Measurements from ENCODE around the gene MIER2.

MIER2 gene

GRCh38 chr19:343941-344624 is 513 bp downstream of the MIER2 start:
- no peak for TF ChIP-seq CTCF (IDR thresholded peaks at IDR 0.05; ENCODE audit: borderline replicate concordance, control extremely low read depth, extremely low read depth, insufficient read depth, missing control alignments)
- in situ Hi-C loops (cut with MboI; ENCODE audit: low sequenced_read_pairs, unreplicated experiment), result no loop called here
- DNase-seq (ENCODE audit: low spot score), result no peak

- TF ChIP-seq CTCF (IDR thresholded peaks at IDR 0.05; ENCODE audit: borderline replicate concordance, control extremely low read depth, extremely low read depth, insufficient read depth, missing control alignments), result no peak
- in situ Hi-C loops (cut with MboI; ENCODE audit: low sequenced_read_pairs, unreplicated experiment), result no loop called here
- no peak for DNase-seq (ENCODE audit: low spot score)
Measured at GRCh38 chr19:343451-343931, 1.1 kb downstream of the MIER2 start.

GRCh38 chr19:342801-343421 is 1.7 kb downstream of the MIER2 start:
- no peak for TF ChIP-seq CTCF (IDR thresholded peaks at IDR 0.05; ENCODE audit: borderline replicate concordance, control extremely low read depth, extremely low read depth, insufficient read depth, missing control alignments)
- no peak for DNase-seq (ENCODE audit: low spot score)

GRCh38 chr19:342128-342455 is 2.5 kb downstream of the MIER2 start:
- in situ Hi-C loops (cut with MboI; ENCODE audit: low sequenced_read_pairs, unreplicated experiment), result no loop called here
- DNase-seq (ENCODE audit: low spot score), result no peak
- TF ChIP-seq CTCF (IDR thresholded peaks at IDR 0.05; ENCODE audit: borderline replicate concordance, control extremely low read depth, extremely low read depth, insufficient read depth, missing control alignments), result no peak

More at GRCh38 chr19:342801-343421, 1.7 kb downstream of the MIER2 start:
- in situ Hi-C loops (cut with MboI; ENCODE audit: low sequenced_read_pairs, unreplicated experiment), result no loop called here

GRCh38 chr19:341386-342127 is 3.0 kb downstream of the MIER2 start:
- TF ChIP-seq CTCF (IDR thresholded peaks at IDR 0.05; ENCODE audit: borderline replicate concordance, control extremely low read depth, extremely low read depth, insufficient read depth, missing control alignments), result no peak
- no peak for DNase-seq (ENCODE audit: low spot score)
- in situ Hi-C loops (cut with MboI; ENCODE audit: low sequenced_read_pairs, unreplicated experiment), result no loop called here

- DNase-seq (ENCODE audit: low spot score), result no peak
- in situ Hi-C loops (cut with MboI; ENCODE audit: low sequenced_read_pairs, unreplicated experiment), result no loop called here
- TF ChIP-seq CTCF (IDR thresholded peaks at IDR 0.05; ENCODE audit: borderline replicate concordance, control extremely low read depth, extremely low read depth, insufficient read depth, missing control alignments), result no peak
Measured at GRCh38 chr19:340620-341385, 3.8 kb downstream of the MIER2 start.
